H1 (cell line): ENCODE data around the gene TCERG1L. TPM values are rescaled to one million over a fixed set of nuclear protein-coding genes. Genes with fewer than 3 reads are reported as not detected.

Experiments used
- BACH1 ChIP-seq: IDR thresholded peaks from 2 replicates; pipeline ENCODE4 v1.6.1; 2012; ENCODE audit warnings: low read length, improper control_type of control experiment
- BRCA1 ChIP-seq: IDR thresholded peaks from 2 replicates; pipeline ENCODE4 v1.6.1; 2012; ENCODE audit warnings: low read depth, low read length, improper control_type of control experiment
- CBX8 ChIP-seq: fragments of 300-800, 300-1000 bp; sonication (generic); IDR thresholded peaks from 2 replicates; pipeline ENCODE4 v1.7.1; 2016; ENCODE audit warnings: low read depth, low read length, borderline replicate concordance
- E2F6 ChIP-seq: IDR thresholded peaks from 2 replicates; pipeline ENCODE4 v1.6.1; 2012; ENCODE audit warnings: inconsistent platforms
- EZH2 ChIP-seq: fragments of 200-600 bp; sonication (generic); IDR thresholded peaks from 2 replicates; pipeline ENCODE4 v1.7.1; 2012; ENCODE audit warnings: low read depth, mild to moderate bottlenecking, moderate library complexity, low read length, inconsistent platforms; ENCODE audit not compliant: severe bottlenecking
- TCF12 ChIP-seq: IDR thresholded peaks from 2 replicates; pipeline ENCODE4 v1.6.1; 2011; ENCODE audit warnings: low read depth, mild to moderate bottlenecking, low read length
- polyA plus RNA-seq, 7 experiments: library from polyadenylated mRNA; depleted of rRNA in 3 of 7; stranded (reverse) in 5 of 7; unstranded in 2 of 7; fragments of >200 nt in 5 of 7; fragments of 200-250 nt in 2 of 7; gene quantifications; 1 replicate in 5 of 7; 2 replicates in 1 of 7; 4 replicates in 1 of 7; pipeline versions ENCODE4 v1.2.1 to v1.2.3, GENCODE V29; 2011 to 2013; ENCODE audit warnings: missing spikeins in 2 of 7, mixed read lengths in 2 of 7
- total RNA-seq: library from RNA; stranded (reverse); fragmentation: NEBNext Ultra II Directional; extraction: Animal tissue kit (Norgen Biotek cat#: 25700); gene quantifications from 2 replicates; pipeline ENCODE4 v1.2.1, GENCODE V29; 2021

Gene TCERG1L
- total and polyA plus RNA-seq, 2 of the 8 experiments (the other 6 are each of a cell fraction or from before 2014, with no cell fraction given): 3.9 to 6.9 TPM

- TF ChIP-seq E2F6 (no peak), EZH2 (no peak), BRCA1 (no peak), TCF12 (no peak), CBX8 (no peak), BACH1 (no peak)
- TF ChIP-seq, all 59 proteins: peak for 0
Measured at GRCh38 chr10:131131726-131132591, 179.6 kb downstream of the TCERG1L start (continued).
